HEK293T (cell line): Measurements from ENCODE around the gene SORBS1.
A peak's percentile ranks its signal among the peaks of the same experiment; 100 is the strongest.

Experiments
- CTCF ChIA-PET: fragments of 350-600 bp; formaldehyde crosslinking; extraction: SDS; loops from one replicate; lab custom pipeline; 2021; ENCODE audit warnings: antibody characterized with exemption, inconsistent platforms; lab: Yijun Ruan, JAX
- POLR2A ChIA-PET: fragments of 350-600 bp; formaldehyde crosslinking; extraction: SDS; loops from one replicate; lab custom pipeline; 2020; ENCODE audit warnings: antibody characterized with exemption, inconsistent platforms; lab: Yijun Ruan, JAX
- DNase-seq: peaks from one replicate; pipeline ENCODE4 v3.0.0; 2012; ENCODE audit warnings: mixed read lengths; ENCODE audit errors: extremely low spot score
- ARNT ChIP-seq: fragments of 450-650 bp; IDR thresholded peaks from 2 replicates; pipeline ENCODE4 v1.6.1; 2017; ENCODE audit warnings: mild to moderate bottlenecking
- BHLHE40 ChIP-seq: fragments of 450-650 bp; IDR thresholded peaks from 2 replicates; pipeline ENCODE4 v1.6.1; 2016; ENCODE audit warnings: mild to moderate bottlenecking, moderate library complexity, borderline replicate concordance
- CTBP1 ChIP-seq: fragments of 450-650 bp; IDR thresholded peaks from 2 replicates; pipeline ENCODE4 v1.6.1; 2016; ENCODE audit warnings: borderline replicate concordance
- ELF4 ChIP-seq: fragments of 450-650 bp; IDR thresholded peaks from 2 replicates; pipeline ENCODE4 v1.6.1; 2017; ENCODE audit warnings: antibody characterized with exemption
- FOXA1 ChIP-seq: fragments of 450-650 bp; IDR thresholded peaks from 2 replicates; pipeline ENCODE4 v1.6.1; 2016; ENCODE audit warnings: mild to moderate bottlenecking
- FOXK2 ChIP-seq: fragments of 450-650 bp; IDR thresholded peaks from 2 replicates; pipeline ENCODE4 v1.6.1; 2016; ENCODE audit warnings: mild to moderate bottlenecking
- FOXM1 ChIP-seq: fragments of 450-650 bp; IDR thresholded peaks from 2 replicates; pipeline ENCODE4 v1.6.1; 2017; ENCODE audit warnings: mild to moderate bottlenecking, borderline replicate concordance
- HDGF ChIP-seq: fragments of 450-650 bp; IDR thresholded peaks from 2 replicates; pipeline ENCODE4 v1.6.1; 2017; ENCODE audit warnings: antibody characterized with exemption, borderline replicate concordance
- L3MBTL2 ChIP-seq: fragments of 450-650 bp; conservative IDR thresholded peaks from 2 replicates; pipeline ENCODE4 v1.6.1; 2016; ENCODE audit warnings: mild to moderate bottlenecking
- LEF1 ChIP-seq: fragments of 450-650 bp; IDR thresholded peaks from 2 replicates; pipeline ENCODE4 v1.6.1; 2017; ENCODE audit warnings: mild to moderate bottlenecking, borderline replicate concordance
- NFRKB ChIP-seq: fragments of 450-650 bp; IDR thresholded peaks from 2 replicates; pipeline ENCODE4 v1.6.1; 2016; ENCODE audit warnings: mild to moderate bottlenecking, moderate library complexity
- PKNOX1 ChIP-seq: fragments of 450-650 bp; IDR thresholded peaks from 2 replicates; pipeline ENCODE4 v1.6.1; 2016
- SP1 ChIP-seq: fragments of 450-650 bp; IDR thresholded peaks from 2 replicates; pipeline ENCODE4 v1.6.1; 2017
- SUZ12 ChIP-seq: fragments of 450-650 bp; IDR thresholded peaks from 2 replicates; pipeline ENCODE4 v1.6.1; 2016; ENCODE audit warnings: mild to moderate bottlenecking
- TARDBP ChIP-seq: fragments of 450-650 bp; IDR thresholded peaks from 2 replicates; pipeline ENCODE4 v1.6.1; 2016
- ZNF384 ChIP-seq: fragments of 450-650 bp; IDR thresholded peaks from 2 replicates; pipeline ENCODE4 v1.6.1; 2016

Gene SORBS1

GRCh38 chr10:95273393-95274312 is 287.5 kb downstream of the SORBS1 start:
- TF ChIP-seq SUZ12, result no peak
- no peak for TF ChIP-seq FOXA1
- no peak for TF ChIP-seq ZNF384
- no peak for TF ChIP-seq NFRKB
- no peak for TF ChIP-seq TARDBP
- TF ChIP-seq PKNOX1, result no peak
- no peak for TF ChIP-seq FOXK2
- TF ChIP-seq BHLHE40, result no peak
- no peak for TF ChIP-seq L3MBTL2
- TF ChIP-seq ELF4, result no peak
- no peak for TF ChIP-seq HDGF
- no peak for TF ChIP-seq SP1
- TF ChIP-seq FOXM1, result no peak
- no peak for TF ChIP-seq LEF1
- no peak for TF ChIP-seq CTBP1
- POLR2A ChIA-PET, result no interaction called here
- CTCF ChIA-PET, result no interaction called here
- DNase-seq, result no peak

GRCh38 chr10:95268438-95268837 is 292.7 kb downstream of the SORBS1 start:
- CTCF ChIA-PET, result no interaction called here
- POLR2A ChIA-PET, result no interaction called here
- TF ChIP-seq ARNT (no peak), NFRKB (no peak), TARDBP (no peak), FOXM1 (no peak), ELF4 (no peak), CTBP1 (no peak), FOXA1 (no peak), FOXK2 (no peak), BHLHE40 (no peak), ZNF384 (no peak), LEF1 (no peak), HDGF (no peak)

GRCh38 chr10:95267251-95267650 is 293.9 kb downstream of the SORBS1 start:
- TF ChIP-seq BHLHE40 (no peak), L3MBTL2 (no peak), HDGF (no peak), LEF1 (no peak), FOXA1 (no peak), ZNF384 (no peak), FOXK2 (no peak), FOXM1 (no peak), TARDBP (no peak), SP1 (no peak), CTBP1 (no peak), ARNT (no peak), ELF4 (no peak), NFRKB (no peak), PKNOX1 (no peak), SUZ12 (no peak)
- no peak for DNase-seq
- CTCF ChIA-PET, result no interaction called here
- POLR2A ChIA-PET, result interaction anchor here (0.5 kb wide), 1 partner anchor 15 kb away, joined by 3 read pairs; no protein-coding TSS in a partner anchor

More at GRCh38 chr10:95268438-95268837, 292.7 kb downstream of the SORBS1 start:
- DNase-seq, result no peak

GRCh38 chr10:95266674-95267095 is 294.5 kb downstream of the SORBS1 start:
- DNase-seq, result peak; percentile 47
- no peak for TF ChIP-seq HDGF
- no peak for TF ChIP-seq TARDBP
- no peak for TF ChIP-seq CTBP1
- TF ChIP-seq SP1, result no peak
- no peak for TF ChIP-seq FOXK2
- TF ChIP-seq ARNT, result no peak
- no peak for TF ChIP-seq BHLHE40
- CTCF ChIA-PET, result no interaction called here

GRCh38 chr10:95265572-95265971 is 295.6 kb downstream of the SORBS1 start:
- CTCF ChIA-PET, result interaction anchor here (0.6 kb wide), 1 partner anchor 109 kb away, joined by 4 read pairs; no protein-coding TSS in a partner anchor
- no peak for DNase-seq
- POLR2A ChIA-PET, result no interaction called here
- no peak for TF ChIP-seq LEF1
- no peak for TF ChIP-seq FOXK2

More at GRCh38 chr10:95266674-95267095, 294.5 kb downstream of the SORBS1 start:
- POLR2A ChIA-PET, result interaction anchor here (0.5 kb wide), 1 partner anchor 16 kb away, joined by 3 read pairs; no protein-coding TSS in a partner anchor
